GM19099 (cell line): ENCODE data around the gene DNAH10.

Experiments used
- POLR2A ChIP-seq: IDR thresholded peaks from 3 replicates; pipeline ENCODE4 v1.6.1; 2011; ENCODE audit warnings: low read depth; ENCODE audit not compliant: insufficient read length; ENCODE audit errors: extremely low read depth

Gene DNAH10

DNA sequence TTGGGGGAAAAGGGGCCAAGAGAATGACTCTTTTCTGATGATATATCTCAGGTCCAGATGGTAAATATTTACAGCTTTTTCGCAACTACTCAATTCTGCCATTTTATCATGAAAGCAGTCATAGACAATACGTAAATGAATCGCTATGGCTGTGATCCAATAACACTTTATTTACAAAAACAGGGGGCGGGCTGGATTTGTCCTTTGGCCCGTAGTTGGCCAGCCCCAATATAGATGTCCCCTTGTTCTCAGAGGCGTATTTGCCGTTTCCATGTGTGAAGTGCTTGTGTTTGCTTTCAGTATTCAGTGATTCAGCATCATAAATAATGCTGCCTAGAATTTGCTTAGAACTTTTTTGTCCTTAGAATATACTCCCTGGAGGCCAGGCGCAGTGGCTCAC, 133.3 kb downstream of the DNAH10 start:
- TF ChIP-seq POLR2A: no peak

DNA sequence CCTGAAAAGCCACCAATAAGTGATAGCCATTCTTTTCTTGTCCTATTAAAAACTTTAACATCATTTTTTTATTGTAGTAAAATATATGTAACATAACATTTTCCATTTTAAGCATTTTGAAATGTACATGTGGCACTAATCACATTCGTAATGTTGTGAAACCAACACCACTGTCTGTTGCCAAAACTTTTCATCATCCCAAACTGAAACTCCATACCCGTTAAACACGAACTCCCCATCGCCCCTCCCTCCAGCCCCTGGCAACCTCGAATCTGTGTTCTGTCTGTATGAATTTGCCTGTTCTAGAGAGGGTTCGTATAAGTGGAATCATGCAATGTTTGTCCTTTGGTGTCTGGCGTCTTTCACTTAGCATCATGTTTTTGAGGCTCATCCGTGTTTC, 134.7 kb downstream of the DNAH10 start:
- no peak for TF ChIP-seq POLR2A

DNA sequence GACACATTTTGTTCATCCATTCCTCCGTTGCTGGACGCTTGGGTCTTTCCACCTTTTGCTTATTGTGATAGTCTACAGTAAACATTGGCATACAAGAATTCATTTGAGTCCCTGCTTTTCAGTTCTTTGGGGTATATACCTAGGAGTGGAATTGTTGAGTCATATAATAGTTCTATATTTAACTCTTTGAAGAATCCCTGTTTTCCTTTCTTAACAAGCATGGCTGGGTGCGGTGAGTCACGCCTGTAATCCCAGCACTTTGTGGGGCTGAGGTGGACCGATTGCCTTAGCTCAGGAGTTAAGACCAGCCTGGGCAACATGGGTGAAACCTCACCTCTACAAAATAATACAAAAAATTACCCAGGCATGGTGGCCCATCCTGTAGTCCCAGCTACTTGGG, 135.1 kb downstream of the DNAH10 start:
- no peak for TF ChIP-seq POLR2A

DNA sequence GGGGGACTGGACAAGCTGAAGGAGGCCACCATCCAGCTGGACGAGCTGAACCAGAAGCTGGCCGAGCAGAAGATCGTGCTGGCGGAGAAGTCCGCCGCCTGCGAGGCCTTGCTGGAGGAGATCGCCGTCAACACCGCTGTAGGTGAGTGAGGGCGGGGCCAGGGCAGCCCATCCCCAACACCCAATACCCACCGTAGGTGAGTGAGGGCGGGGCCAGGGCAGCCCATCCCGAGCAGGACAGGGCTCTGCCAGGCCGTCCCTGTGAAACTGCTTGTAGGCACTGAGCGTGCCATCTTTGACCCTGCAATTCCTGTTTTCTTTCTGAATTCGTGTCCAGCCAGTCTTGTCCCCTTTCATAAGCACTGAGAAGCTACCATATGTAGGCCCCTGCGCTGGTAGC, 136.6 kb downstream of the DNAH10 start:
- TF ChIP-seq POLR2A: no peak

DNA sequence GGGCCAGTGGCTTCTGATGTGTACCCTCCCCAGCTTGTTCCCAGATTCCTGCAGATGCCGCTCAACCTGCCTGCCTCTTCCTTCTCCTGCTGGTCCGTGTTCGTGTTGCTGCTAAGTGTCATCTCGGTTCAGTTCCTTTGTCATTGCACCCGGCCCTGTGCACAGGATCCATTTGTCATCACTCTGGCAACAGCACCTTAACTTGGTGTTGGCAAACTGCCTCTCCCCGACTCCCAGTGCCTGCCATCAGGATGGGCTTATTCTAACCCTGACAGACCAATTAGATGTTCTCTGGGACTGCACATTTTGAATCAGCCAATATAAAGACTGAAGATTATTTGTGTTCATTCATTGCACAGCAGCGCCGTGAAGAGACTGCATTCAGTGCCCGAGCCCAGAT, 137.3 kb downstream of the DNAH10 start:
- no peak for TF ChIP-seq POLR2A

DNA sequence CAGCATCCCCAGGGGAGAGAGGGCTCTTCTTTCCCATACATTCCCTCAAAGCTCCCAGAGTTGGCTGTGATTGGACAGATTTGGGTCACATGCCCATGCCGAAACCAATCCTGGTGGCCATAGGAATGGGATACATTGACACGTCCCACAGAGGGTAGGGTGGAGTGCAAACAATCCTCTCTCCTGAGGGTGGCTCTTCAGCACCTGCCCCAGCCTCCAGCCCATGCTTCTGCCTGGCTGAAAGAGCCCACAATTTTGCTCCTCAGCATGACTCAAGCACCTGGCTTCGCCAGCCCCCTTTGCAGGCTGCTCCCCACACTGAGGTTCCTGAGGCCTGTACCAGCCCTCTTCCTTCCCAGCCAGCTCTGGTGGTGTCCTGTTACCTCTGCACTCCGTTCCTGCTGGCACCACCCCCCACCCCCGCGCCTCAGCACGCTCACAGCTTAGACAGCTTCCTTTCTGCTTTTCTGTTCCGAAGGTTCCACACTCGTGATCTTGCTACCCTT, 138.8 kb downstream of the DNAH10 start:
- TF ChIP-seq POLR2A: no peak

DNA sequence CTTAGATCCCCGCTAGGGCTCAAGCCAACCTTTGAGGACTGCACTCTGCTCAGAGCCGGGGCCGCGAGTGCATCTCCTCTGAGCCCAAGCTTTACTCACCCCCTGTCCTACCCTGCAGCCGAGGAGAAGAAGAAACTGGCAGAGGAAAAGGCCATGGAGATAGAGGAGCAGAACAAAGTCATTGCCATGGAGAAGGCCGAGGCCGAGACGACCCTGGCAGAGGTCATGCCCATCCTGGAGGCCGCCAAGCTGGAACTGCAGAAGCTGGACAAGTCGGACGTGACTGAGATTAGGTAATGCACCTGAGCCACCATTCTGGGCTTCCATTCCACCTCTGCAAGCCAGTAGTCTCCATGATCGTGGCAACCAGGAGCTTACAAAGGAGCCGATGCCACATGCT, 140.7 kb downstream of the DNAH10 start:
- no peak for TF ChIP-seq POLR2A

DNA sequence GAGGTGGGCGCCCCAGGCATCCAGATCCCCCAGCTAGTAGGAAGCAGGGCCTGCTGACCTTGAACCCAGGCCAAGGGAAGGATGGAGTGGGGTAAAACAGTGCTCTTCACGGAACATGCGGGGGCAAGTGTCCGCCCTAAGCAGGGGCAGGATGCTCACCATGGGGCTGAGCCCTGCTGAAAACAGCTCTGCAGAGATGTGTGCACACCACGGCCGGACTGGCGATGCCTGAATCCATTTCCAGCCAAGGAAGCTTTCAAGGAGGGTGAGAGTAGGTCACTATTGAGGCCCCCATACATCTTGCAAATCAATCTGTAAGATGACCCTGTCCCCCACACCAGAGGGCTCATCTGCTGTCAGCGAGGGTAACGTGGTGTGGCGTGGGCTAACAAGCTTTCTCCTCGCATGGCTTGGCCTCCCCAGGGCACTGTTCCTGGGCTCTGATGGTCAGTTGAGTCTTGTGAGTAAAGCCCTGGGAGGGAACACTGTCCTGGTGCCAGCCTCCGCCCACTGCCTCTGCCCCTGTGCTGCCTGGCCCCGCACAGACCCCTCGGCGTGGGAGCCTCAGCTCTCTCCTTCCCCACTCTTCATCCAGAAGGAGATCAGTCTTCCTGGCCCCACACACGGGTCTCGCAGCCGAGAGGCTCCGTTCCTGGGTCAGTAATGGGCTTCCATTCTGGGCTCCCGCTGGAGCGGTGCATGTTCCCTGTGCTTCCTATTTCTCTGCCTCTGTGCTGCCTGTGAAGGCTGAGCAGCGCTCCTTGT, 141.4 kb downstream of the DNAH10 start:
- TF ChIP-seq POLR2A: no peak

DNA sequence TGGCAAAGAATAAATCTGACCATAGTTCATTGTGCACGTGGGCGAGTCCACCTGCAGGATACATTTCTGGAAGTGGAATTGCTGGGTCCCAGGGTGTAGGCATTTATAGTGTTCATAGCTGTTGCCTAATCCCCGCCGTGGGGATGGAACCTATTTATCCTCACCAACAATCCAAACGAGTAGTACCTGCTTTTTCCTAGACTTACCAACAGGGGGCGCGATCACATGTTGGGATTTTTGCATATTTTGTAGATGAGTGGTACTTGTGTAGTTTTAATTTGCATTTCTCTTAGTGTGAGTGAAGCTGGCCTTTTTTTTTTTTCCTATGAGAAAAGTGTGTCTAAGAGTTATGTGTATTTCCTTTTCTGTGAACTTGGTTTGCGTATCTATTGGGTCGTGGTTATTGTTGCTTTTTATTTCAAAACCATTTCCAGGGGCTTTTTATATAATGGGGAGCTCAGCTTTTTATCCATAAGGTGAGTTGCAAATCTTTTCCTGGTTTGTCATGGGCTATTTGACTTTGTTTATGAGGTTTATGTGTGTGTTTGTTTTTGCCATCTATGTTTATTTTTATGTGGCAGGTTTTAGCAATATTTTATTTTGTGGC, 143.3 kb downstream of the DNAH10 start:
- no peak for TF ChIP-seq POLR2A

DNA sequence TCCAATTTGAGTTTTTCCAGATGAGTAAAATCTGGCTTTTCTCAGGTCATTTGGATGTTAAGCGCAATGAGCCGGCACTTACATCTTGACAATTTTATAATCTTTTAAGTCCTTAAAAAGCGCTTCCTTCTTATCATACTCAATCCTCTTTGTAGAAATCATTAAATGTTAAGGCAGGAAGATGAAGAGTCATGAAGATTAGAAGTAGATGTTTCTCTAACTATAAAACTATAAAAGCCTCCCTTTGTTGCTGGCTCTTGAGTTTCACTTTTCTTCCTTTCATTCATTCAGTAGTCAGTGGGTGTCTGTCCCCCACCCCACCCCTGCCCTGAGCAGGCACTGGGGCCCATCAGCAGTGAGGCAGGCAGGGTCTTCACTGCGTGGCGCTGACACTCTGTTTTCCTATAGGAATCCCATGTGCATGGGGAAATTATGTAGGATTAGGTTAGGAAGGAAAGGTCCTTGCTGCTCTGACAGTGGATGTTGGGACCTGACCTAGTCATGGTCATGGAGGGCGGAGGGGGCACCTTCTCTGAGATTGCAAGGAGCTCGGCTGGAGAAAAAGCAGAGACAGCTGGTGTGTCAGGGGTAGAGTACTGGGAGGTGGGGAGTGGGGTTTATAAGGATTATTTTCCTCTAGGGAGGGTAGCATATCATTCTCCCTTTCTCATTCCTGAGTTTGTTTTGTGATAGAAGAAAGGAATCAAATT, 144.8 kb downstream of the DNAH10 start:
- no peak for TF ChIP-seq POLR2A

DNA sequence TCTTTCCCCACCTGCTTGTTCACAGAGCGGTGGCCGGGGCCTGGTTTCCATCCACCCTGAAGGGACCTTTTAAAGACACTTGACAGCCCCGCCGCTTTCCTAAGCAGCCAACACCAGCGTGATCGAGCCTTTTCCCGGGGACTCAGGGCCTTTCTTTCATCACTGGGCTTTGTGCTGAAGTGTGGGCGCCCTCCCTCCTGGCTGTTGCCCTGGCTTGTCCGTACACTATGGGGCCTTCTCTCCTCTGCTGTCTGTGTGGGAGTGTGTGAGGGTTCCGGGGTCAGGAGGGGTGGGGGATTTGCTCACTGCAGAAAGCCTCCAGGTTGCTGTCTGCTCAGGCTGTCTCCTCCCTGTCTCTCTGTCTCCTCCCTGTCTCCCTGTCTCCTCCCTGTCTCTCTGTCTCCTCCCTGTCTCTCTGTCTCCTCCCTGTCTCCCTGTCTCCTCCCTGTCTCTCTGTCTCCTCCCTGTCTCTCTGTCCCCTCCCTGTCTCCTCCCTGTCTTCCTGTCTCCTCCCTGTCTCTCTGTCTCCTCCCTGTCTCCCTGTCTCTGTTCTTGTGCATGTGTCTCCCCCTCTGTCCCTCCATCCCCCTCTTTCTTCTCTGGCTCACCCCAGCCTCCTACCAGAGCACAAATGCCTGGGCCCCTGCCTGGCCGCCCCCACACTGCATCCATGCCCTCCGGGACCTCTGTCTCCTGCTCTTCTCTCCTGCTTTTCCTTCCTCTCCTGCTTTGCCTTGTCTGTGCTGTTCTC, 145.8 kb downstream of the DNAH10 start:
- no peak for TF ChIP-seq POLR2A

DNA sequence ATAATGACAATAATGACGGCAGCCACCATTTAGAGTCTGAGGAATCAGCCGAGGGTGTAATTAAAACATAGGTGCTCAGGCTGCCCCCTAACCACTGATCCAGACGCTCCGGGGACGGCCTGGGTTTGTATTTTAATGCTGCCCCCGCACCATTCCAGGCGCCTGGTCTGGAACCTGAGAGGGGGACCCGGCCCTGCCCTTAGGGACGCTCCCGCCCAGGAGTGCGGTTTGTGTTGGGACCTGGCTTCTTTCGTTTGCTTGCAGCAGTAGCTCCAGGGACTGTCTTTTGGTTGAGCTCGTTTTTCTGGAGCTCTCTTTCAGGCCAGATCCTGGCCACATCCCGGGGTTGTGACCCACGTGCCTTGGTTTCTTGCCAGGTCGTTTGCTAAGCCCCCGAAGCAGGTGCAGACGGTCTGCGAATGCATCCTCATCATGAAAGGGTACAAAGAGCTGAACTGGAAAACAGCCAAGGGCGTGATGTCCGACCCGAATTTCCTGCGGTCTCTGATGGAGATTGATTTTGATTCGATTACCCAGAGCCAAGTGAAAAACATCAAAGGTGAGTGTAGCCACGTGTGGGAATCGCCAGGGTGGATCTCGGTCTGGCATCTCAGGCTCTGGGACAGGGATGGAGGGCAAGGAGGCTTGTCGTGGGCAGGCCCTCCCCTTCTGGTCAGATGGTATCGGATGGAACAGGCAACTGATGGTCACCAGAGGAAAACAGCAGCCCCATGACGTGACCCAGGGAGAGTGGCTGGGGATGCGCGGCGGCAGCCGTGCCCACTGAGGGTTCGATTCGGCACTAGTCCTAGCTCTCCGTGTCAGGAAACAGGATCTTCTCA, 147.0 kb downstream of the DNAH10 start:
- TF ChIP-seq POLR2A: no peak

DNA sequence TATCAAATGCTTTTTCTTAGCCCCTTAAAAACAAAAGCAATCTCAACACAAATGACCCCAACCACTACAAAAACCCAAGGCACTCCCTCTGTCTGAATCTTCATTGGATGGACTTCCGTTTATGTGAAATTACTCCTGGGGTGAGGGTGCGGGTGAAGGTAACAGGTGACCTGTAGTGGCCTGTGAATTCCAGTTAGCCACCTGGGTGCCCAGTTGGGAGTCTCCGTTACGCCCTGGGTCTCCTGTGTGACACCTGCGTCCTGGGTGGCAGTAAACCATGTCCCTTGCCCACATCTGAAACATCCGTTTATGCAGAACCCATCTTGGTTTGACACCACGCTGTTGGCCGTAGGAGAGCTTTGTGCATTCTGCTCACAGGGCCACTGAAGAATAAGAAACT, 148.0 kb downstream of the DNAH10 start:
- no peak for TF ChIP-seq POLR2A

DNA sequence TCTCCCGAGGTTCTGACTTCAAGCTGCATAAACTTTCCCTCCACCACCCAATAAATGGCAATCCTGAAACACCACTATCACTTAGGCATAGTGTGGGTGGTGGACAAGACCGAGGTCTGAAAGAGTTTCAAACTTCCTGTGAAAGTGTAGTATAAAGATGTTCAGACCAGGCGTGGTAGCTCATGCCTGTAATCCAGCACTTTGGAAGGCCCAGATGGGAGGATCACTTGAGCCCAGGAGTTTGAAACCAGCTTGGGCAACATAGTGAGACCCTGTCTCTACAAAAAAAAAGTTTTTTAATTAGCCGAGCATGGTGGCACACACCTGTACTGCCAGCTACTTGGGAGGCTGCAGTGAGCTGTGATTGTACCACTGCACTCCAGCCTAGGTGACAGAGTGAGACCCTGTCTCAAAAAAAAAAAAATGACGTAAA, 148.7 kb downstream of the DNAH10 start:
- TF ChIP-seq POLR2A: no peak

DNA sequence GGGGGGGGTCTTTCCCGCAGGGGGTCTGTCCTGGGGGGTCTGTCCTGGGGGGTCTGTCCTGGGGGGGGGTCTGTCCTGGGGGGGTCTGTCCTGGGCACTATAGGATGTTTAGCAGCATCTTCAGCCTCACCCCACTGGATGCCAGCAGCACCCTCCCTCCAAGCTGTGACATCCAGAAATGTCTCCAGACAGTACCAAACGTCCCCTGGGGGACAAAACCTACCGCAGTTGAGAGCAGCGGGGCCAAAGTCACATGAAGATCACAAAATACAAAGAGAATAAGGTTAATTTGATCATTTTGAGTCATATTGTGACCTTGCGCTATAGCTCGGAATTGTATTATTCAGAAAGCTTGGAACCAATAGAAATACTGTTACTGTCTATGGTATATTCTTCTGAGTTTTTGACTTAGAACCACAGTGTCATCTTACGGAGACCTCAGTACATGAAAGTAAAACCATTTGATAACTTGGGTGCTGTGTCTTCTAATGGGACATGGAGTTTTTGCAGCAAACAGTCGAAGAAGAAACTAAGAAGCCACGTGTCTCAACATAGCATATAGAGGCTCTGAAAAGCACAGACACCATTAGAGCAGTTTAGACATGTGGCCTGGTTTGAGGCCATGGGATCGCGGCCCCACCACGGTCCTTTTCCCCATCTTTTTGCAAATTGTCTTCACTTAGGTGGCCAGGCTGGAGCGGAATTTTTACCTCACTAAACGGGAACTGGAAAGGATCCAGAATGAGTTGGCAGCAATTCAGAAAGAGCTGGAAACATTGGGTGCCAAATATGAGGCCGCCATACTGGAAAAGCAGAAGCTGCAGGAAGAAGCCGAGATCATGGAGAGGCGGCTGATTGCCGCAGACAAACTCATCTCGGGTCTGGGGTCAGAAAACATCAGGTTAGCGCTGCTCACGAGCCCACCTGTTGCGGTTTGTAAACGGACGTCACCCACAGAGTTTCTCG, 150.6 kb downstream of the DNAH10 start:
- TF ChIP-seq POLR2A: no peak
